Neural cell (in vitro differentiated cells): ENCODE measurements around the gene MTR. TPM values are rescaled to one million over a fixed set of nuclear protein-coding genes. Genes with fewer than 3 reads are reported as not detected.

Source experiments
- H2AFZ ChIP-seq: fragments of 200-600, 300-800 bp; sonication (generic), shearing (Covaris generic); 2 replicates; pipeline ENCODE4 v1.6.0; 2014; ENCODE audit warnings: low read depth, mild to moderate bottlenecking, antibody characterized with exemption, low read length, moderate library complexity
- H3F3A ChIP-seq: fragments of 200-600 bp; shearing (Covaris generic); 2 replicates; pipeline ENCODE4 v1.6.1; 2016; ENCODE audit warnings: mild to moderate bottlenecking, moderate library complexity, mixed read lengths, antibody characterized with exemption, low read length; ENCODE audit not compliant: insufficient read depth, poor library complexity, severe bottlenecking
- H3K27ac ChIP-seq: fragments of 200-600, 300-800 bp; sonication (generic), shearing (Covaris generic); 2 replicates; pipeline ENCODE4 v1.5.1; 2014; ENCODE audit warnings: mild to moderate bottlenecking, low read length, moderate library complexity
- H3K27me3 ChIP-seq: fragments of 300-800, 200-600 bp; sonication (generic), shearing (Covaris generic); 2 replicates; pipeline ENCODE4 v1.6.0; 2014; ENCODE audit warnings: mild to moderate bottlenecking, low read depth, low read length, moderate library complexity; ENCODE audit not compliant: insufficient read depth
- H3K36me3 ChIP-seq: fragments of 300-800, 200-600 bp; sonication (generic), shearing (Covaris generic); 2 replicates; pipeline ENCODE4 v1.5.1; 2014; ENCODE audit warnings: mild to moderate bottlenecking, antibody characterized with exemption, low read length, moderate library complexity; ENCODE audit not compliant: insufficient read depth
- H3K4me2 ChIP-seq: fragments of 300-800, 200-600 bp; sonication (generic), shearing (Covaris generic); 2 replicates; pipeline ENCODE4 v1.6.0; 2014; ENCODE audit warnings: mild to moderate bottlenecking, low read length
- H3K4me3 ChIP-seq: fragments of 300-800, 200-600 bp; sonication (generic), shearing (Covaris generic); 2 replicates; pipeline ENCODE4 v1.5.1; 2014; ENCODE audit warnings: mild to moderate bottlenecking, low read length, moderate library complexity
- H3K79me2 ChIP-seq: fragments of 200-600 bp; shearing (Covaris generic); replicated peaks from 2 replicates; pipeline ENCODE4 v1.6.0; 2014; ENCODE audit warnings: mild to moderate bottlenecking, low read length, moderate library complexity; ENCODE audit not compliant: insufficient read depth
- H3K9ac ChIP-seq: fragments of 300-800, 200-600 bp; sonication (generic), shearing (Covaris generic); 2 replicates; pipeline ENCODE4 v1.6.1; 2016; ENCODE audit warnings: mild to moderate bottlenecking, low read length, mixed read lengths
- H3K9me2 ChIP-seq: fragments of 200-600 bp; shearing (Covaris generic); 2 replicates; pipeline ENCODE4 v1.6.1; 2016; ENCODE audit warnings: mild to moderate bottlenecking, low read length, mixed read lengths; ENCODE audit not compliant: insufficient read depth
- H3K9me3 ChIP-seq: fragments of 200-600, 300-800 bp; sonication (generic), shearing (Covaris generic); 2 replicates; pipeline ENCODE4 v1.6.1; 2016; ENCODE audit warnings: mild to moderate bottlenecking, mixed run types, low read length, moderate library complexity, mixed read lengths
- H4K20me1 ChIP-seq: fragments of 200-600 bp; shearing (Covaris generic); 2 replicates; pipeline ENCODE4 v1.6.1; 2016; ENCODE audit warnings: mild to moderate bottlenecking, mixed run types; ENCODE audit not compliant: insufficient read depth
- CTCF ChIP-seq: fragments of 450-650 bp; IDR thresholded peaks from 2 replicates; pipeline ENCODE4 v1.5.1; 2014; ENCODE audit warnings: antibody characterized with exemption, mild to moderate bottlenecking, moderate library complexity; ENCODE audit not compliant: poor library complexity, severe bottlenecking
- EP300 ChIP-seq: fragments of 450-650 bp; conservative IDR thresholded peaks from 2 replicates; pipeline ENCODE4 v1.6.1; 2014; ENCODE audit warnings: antibody characterized with exemption, mild to moderate bottlenecking, moderate library complexity; ENCODE audit not compliant: poor library complexity, severe bottlenecking
- EZH2 ChIP-seq: fragments of 200-600, 300-800 bp; shearing (Covaris generic), sonication (generic); IDR thresholded peaks from 2 replicates; pipeline ENCODE4 v1.6.1; 2014; ENCODE audit warnings: antibody characterized with exemption, low read length, borderline replicate concordance, mild to moderate bottlenecking; ENCODE audit not compliant: insufficient read depth, poor library complexity, severe bottlenecking
- MXI1 ChIP-seq: fragments of 450-650 bp; conservative IDR thresholded peaks from 2 replicates; pipeline ENCODE4 v1.6.1; 2014; ENCODE audit warnings: antibody characterized with exemption, mild to moderate bottlenecking; ENCODE audit not compliant: poor library complexity, severe bottlenecking
- POLR2AphosphoS5 ChIP-seq: IDR thresholded peaks from 2 replicates; pipeline ENCODE4 v1.6.1; 2012
- RAD21 ChIP-seq: fragments of 450-650 bp; conservative IDR thresholded peaks from 2 replicates; pipeline ENCODE4 v1.6.1; 2014; ENCODE audit warnings: antibody characterized with exemption, mild to moderate bottlenecking, moderate library complexity
- REST ChIP-seq: IDR thresholded peaks from 2 replicates; pipeline ENCODE4 v1.6.1; 2012; ENCODE audit warnings: borderline replicate concordance
- SMC3 ChIP-seq: fragments of 450-650 bp; conservative IDR thresholded peaks from 2 replicates; pipeline ENCODE4 v1.6.1; 2014; ENCODE audit warnings: antibody characterized with exemption, mild to moderate bottlenecking, moderate library complexity; ENCODE audit not compliant: poor library complexity
- TAF1 ChIP-seq: IDR thresholded peaks from 2 replicates; pipeline ENCODE4 v1.6.1; 2012; ENCODE audit warnings: low read depth
- polyA plus RNA-seq: library from polyadenylated mRNA; depleted of rRNA; stranded (reverse); fragments of >200 nt; gene quantifications from 2 replicates; pipeline ENCODE4 v1.2.3, GENCODE V29; 2014

MTR gene
- polyA plus RNA-seq, 1 donor from 2014 or later: 14.1 TPM

- Histone ChIP-seq H3K4me2 (no peak overlapping the region), H3K79me2 (no peaks in the 10 kb centered on the region)
- TF ChIP-seq TAF1: no peak
- TF ChIP-seq REST: no peak
- TF ChIP-seq MXI1: no peak
- no peak for TF ChIP-seq CTCF
- TF ChIP-seq EZH2: no peak
- no peak for TF ChIP-seq RAD21
- TF ChIP-seq SMC3: no peak
- no peak for TF ChIP-seq POLR2AphosphoS5
- no peak for TF ChIP-seq EP300
Observed at GRCh38 chr1:236806634-236807033, 11.5 kb downstream of the MTR start.

GRCh38 chr1:236808005-236808404, 12.9 kb downstream of the MTR start:
- H3K79me2 ChIP-seq: no peaks in the 10 kb centered on the region
- H3K27me3 ChIP-seq: no peaks in the 10 kb centered on the region
- H3K9me2 ChIP-seq: no peaks in the 10 kb centered on the region
- H3K4me2 ChIP-seq: no peak overlapping the region
- H4K20me1 ChIP-seq: no peaks in the 10 kb centered on the region
- no peaks in the 10 kb centered on the region for H3K9me3 ChIP-seq
- H3K9ac ChIP-seq: no peak overlapping the region
- no peaks in the 10 kb centered on the region for H3F3A ChIP-seq
- H3K36me3 ChIP-seq: peaks cover 2% of the 10 kb centered on the region
- no peak overlapping the region for H2AFZ ChIP-seq
- no peak overlapping the region for H3K4me3 ChIP-seq
- H3K27ac ChIP-seq: no peak overlapping the region
- TF ChIP-seq TAF1 (no peak), MXI1 (no peak), EZH2 (no peak), RAD21 (no peak), POLR2AphosphoS5 (no peak), REST (no peak), SMC3 (no peak), CTCF (no peak), EP300 (no peak)

More at GRCh38 chr1:236806634-236807033, 11.5 kb downstream of the MTR start:
- Histone ChIP-seq H3K4me3 (no peak overlapping the region), H3K9ac (no peak overlapping the region), H3K9me2 (no peaks in the 10 kb centered on the region), H3K36me3 (no peaks in the 10 kb centered on the region), H4K20me1 (no peaks in the 10 kb centered on the region), H2AFZ (no peak overlapping the region), H3K9me3 (no peaks in the 10 kb centered on the region), H3K27me3 (no peaks in the 10 kb centered on the region), H3K27ac (no peak overlapping the region), H3F3A (no peaks in the 10 kb centered on the region)
